MM.1S (cell line): ENCODE results near the gene ADARB2.

Experiments used
- DNase-seq: peaks from one replicate; pipeline ENCODE4 v3.0.0-alpha.2; 2015
- H2AFZ ChIP-seq: fragments of 300-600 bp; sonication (generic); 2 replicates; pipeline ENCODE4 v1.6.0; 2016; ENCODE audit warnings: antibody characterized with exemption, low read length
- H3F3A ChIP-seq: fragments of 300-600 bp; sonication (generic); 2 replicates; pipeline ENCODE4 v1.6.1; 2016; ENCODE audit warnings: mild to moderate bottlenecking, antibody characterized with exemption, low read length, moderate library complexity, mixed read lengths; ENCODE audit not compliant: insufficient read depth
- H3K27ac ChIP-seq: fragments of 300-600 bp; sonication (generic); 2 replicates; pipeline ENCODE4 v1.5.1; 2016; ENCODE audit warnings: mild to moderate bottlenecking, low read length
- H3K27me3 ChIP-seq: fragments of 300-600 bp; sonication (generic); replicated peaks from 2 replicates; pipeline ENCODE4 v1.6.0; 2016; ENCODE audit warnings: low read length; ENCODE audit not compliant: insufficient read depth
- H3K36me3 ChIP-seq: fragments of 300-600 bp; sonication (generic); replicated peaks from 2 replicates; pipeline ENCODE4 v1.6.1; 2016; ENCODE audit warnings: mild to moderate bottlenecking, low read length, mixed read lengths; ENCODE audit not compliant: insufficient read depth
- H3K4me1 ChIP-seq: fragments of 300-600 bp; sonication (generic); 2 replicates; pipeline ENCODE4 v1.6.1; 2016; ENCODE audit warnings: low read length, mixed read lengths
- H3K4me2 ChIP-seq: fragments of 300-600 bp; sonication (generic); 2 replicates; pipeline ENCODE4 v1.6.0; 2016; ENCODE audit warnings: low read depth, low read length
- H3K4me3 ChIP-seq: fragments of 300-600 bp; sonication (generic); 2 replicates; pipeline ENCODE4 v1.5.1; 2016; ENCODE audit warnings: low read length, mixed read lengths
- H3K79me2 ChIP-seq: fragments of 300-600 bp; sonication (generic); 2 replicates; pipeline ENCODE4 v1.6.1; 2016; ENCODE audit warnings: mixed run types, low read length, mixed read lengths
- H3K9ac ChIP-seq: fragments of 300-600 bp; sonication (generic); 2 replicates; pipeline ENCODE4 v1.6.1; 2016; ENCODE audit warnings: low read length, mixed read lengths
- H3K9me2 ChIP-seq: fragments of 300-600 bp; sonication (generic); replicated peaks from 2 replicates; pipeline ENCODE4 v1.6.1; 2016; ENCODE audit warnings: mild to moderate bottlenecking, low read length, mixed read lengths; ENCODE audit not compliant: insufficient read depth
- H3K9me3 ChIP-seq: fragments of 300-600 bp; sonication (generic); replicated peaks from 2 replicates; pipeline ENCODE4 v1.6.1; 2016; ENCODE audit warnings: mild to moderate bottlenecking, low read length, mixed read lengths; ENCODE audit not compliant: insufficient read depth
- H4K20me1 ChIP-seq: fragments of 300-600 bp; sonication (generic); 2 replicates; pipeline ENCODE4 v1.6.1; 2016; ENCODE audit warnings: mild to moderate bottlenecking, low read length, moderate library complexity, mixed read lengths; ENCODE audit not compliant: insufficient read depth
- EZH2 ChIP-seq: fragments of 300-600 bp; sonication (generic); optimal IDR thresholded peaks from 2 replicates; pipeline ENCODE3; 2017; ENCODE audit warnings: low read depth, mild to moderate bottlenecking, antibody characterized with exemption, low read length, mixed read lengths
- EZH2phosphoT487 ChIP-seq: fragments of 300-600 bp; sonication (generic); IDR thresholded peaks from 2 replicates; pipeline ENCODE4 v1.6.1; 2018; ENCODE audit warnings: antibody characterized with exemption, low read length
- TF ChIP-seq, protein P1 (sequence below): fragments of 300-600 bp; sonication (generic); IDR thresholded peaks from 2 replicates; pipeline ENCODE4 v1.5.1; 2016; ENCODE audit warnings: antibody characterized with exemption, low read length, mixed read lengths

ADARB2 gene

DNA sequence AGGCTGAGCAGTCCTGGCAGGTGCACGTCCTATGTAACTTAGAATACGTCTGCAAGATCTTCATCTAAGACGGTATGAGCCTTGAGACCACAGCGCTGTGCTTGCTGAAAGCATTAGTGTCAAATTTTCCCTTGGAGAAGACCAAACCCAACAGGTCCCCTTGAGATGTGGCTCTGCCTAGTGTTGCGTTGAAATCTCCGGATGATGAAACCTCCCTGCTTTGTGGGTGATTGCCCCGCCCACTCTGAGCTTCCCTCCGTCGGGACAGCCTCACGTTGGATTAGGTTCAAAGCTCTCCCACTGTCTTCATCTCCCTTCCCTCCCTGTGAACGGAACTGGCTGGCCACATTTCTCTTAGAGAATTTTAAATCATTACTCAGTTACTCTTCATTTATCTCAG, 102.0 kb downstream of the ADARB2 start:
- no peak for TF ChIP-seq EZH2
- Histone ChIP-seq H3K27ac (no peak overlapping the region), H3K4me1 (no peaks in the 10 kb centered on the region), H4K20me1 (no peaks in the 10 kb centered on the region), H3K36me3 (no peaks in the 10 kb centered on the region), H3K4me3 (no peak overlapping the region), H3K9ac (no peak overlapping the region), H3K9me3 (no peaks in the 10 kb centered on the region), H3K9me2 (no peaks in the 10 kb centered on the region), H3K4me2 (no peak overlapping the region), H3K79me2 (no peaks in the 10 kb centered on the region), H2AFZ (no peak overlapping the region), H3F3A (no peaks in the 10 kb centered on the region), H3K27me3 (no peaks in the 10 kb centered on the region)
- DNase-seq: no peak

DNA sequence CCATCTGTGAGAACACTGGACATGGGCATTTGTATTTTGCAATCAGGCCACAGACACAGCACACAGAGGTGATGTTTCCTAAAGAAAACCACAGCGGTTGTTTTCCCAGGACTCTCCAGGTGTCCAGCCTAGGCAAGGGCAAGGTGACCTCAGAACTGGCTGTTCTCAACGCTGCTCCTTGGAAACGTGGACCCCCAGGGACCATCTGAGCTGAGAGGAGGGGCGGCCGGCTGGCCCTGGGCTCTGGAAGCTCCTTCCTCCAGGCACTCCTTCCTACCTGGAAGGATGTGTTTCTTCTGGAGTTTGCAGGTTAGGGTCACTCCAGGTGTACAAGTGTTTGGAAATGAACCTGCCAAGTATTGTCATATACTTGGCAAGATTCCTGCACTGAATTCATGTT, 103.1 kb downstream of the ADARB2 start:
- Histone ChIP-seq H3K27me3 (no peaks in the 10 kb centered on the region), H3F3A (no peaks in the 10 kb centered on the region), H3K4me3 (no peak overlapping the region), H3K79me2 (no peaks in the 10 kb centered on the region), H3K9ac (no peak overlapping the region), H3K9me2 (no peaks in the 10 kb centered on the region), H4K20me1 (no peaks in the 10 kb centered on the region), H2AFZ (no peak overlapping the region), H3K4me1 (no peaks in the 10 kb centered on the region), H3K4me2 (no peak overlapping the region), H3K27ac (no peak overlapping the region), H3K9me3 (no peaks in the 10 kb centered on the region), H3K36me3 (no peaks in the 10 kb centered on the region)
- TF ChIP-seq, protein P1, sequence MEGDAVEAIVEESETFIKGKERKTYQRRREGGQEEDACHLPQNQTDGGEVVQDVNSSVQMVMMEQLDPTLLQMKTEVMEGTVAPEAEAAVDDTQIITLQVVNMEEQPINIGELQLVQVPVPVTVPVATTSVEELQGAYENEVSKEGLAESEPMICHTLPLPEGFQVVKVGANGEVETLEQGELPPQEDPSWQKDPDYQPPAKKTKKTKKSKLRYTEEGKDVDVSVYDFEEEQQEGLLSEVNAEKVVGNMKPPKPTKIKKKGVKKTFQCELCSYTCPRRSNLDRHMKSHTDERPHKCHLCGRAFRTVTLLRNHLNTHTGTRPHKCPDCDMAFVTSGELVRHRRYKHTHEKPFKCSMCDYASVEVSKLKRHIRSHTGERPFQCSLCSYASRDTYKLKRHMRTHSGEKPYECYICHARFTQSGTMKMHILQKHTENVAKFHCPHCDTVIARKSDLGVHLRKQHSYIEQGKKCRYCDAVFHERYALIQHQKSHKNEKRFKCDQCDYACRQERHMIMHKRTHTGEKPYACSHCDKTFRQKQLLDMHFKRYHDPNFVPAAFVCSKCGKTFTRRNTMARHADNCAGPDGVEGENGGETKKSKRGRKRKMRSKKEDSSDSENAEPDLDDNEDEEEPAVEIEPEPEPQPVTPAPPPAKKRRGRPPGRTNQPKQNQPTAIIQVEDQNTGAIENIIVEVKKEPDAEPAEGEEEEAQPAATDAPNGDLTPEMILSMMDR: no peak
- no peak for DNase-seq

DNA sequence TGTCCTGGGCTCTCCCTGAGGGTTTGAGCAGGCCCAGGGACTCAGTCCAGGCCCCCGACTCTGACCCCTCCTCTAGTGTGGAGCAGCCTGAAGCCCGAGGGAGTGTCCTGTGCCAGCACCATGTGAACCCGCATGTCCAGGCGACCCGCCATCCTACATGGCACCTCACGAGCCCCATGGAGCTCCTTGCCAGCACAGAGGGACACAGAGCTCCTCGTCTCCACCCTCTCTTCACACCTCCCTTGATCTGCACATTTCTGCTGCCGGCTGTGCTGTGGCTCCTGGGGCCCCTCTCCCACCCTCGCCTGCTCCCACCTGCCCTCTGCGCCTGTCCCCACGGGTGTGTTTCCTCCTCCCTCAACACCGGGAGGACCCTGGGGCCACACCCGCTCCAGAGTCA, 103.5 kb downstream of the ADARB2 start:
- Histone ChIP-seq H3K79me2 (no peaks in the 10 kb centered on the region), H3K4me3 (no peak overlapping the region), H4K20me1 (no peaks in the 10 kb centered on the region), H3K9ac (no peak overlapping the region), H3K4me1 (no peaks in the 10 kb centered on the region), H3F3A (no peaks in the 10 kb centered on the region), H3K9me3 (no peaks in the 10 kb centered on the region), H3K9me2 (no peaks in the 10 kb centered on the region), H3K27me3 (no peaks in the 10 kb centered on the region), H3K4me2 (no peak overlapping the region), H3K36me3 (no peaks in the 10 kb centered on the region), H2AFZ (no peak overlapping the region), H3K27ac (no peak overlapping the region)
- DNase-seq: no peak
- no peak for TF ChIP-seq EZH2
- no peak for TF ChIP-seq EZH2phosphoT487
- TF ChIP-seq, protein P1: no peak

DNA sequence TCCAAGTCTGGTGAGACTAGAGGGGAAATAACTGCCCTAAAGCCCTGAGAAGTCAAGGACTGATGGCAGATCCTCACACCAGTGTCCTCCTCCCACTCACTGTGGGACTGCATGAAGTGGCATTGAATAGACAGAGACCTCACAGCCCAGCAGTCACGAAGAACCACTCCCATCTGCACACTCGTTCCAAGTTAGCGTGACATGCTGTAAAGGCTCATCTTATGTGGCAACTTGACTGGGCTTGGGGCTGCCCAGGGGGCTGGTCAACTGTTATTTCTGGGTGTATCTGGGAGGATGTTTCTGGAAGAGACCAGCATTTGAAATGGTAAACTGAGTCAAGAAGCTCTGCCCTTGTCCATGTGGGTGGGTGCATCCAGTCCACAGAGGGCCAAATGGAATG, 104.7 kb downstream of the ADARB2 start:
- Histone ChIP-seq H3K36me3 (no peaks in the 10 kb centered on the region), H3K9ac (no peak overlapping the region), H3K79me2 (no peaks in the 10 kb centered on the region), H3K27me3 (no peaks in the 10 kb centered on the region), H2AFZ (no peak overlapping the region), H3K4me2 (no peak overlapping the region), H3K27ac (no peak overlapping the region), H3K4me3 (no peak overlapping the region), H4K20me1 (no peaks in the 10 kb centered on the region), H3F3A (no peaks in the 10 kb centered on the region), H3K4me1 (no peaks in the 10 kb centered on the region), H3K9me3 (no peaks in the 10 kb centered on the region), H3K9me2 (no peaks in the 10 kb centered on the region)
- TF ChIP-seq EZH2 (no peak), EZH2phosphoT487 (no peak)
- TF ChIP-seq, protein P1: no peak
- no peak for DNase-seq
